Activated B cell treated with CpG ODN at 0.5 μM for 24 hours (primary cell): ENCODE measurements around the gene CDRT4. TPM values are rescaled to one million over a fixed set of nuclear protein-coding genes. Genes with fewer than 3 reads are reported as not detected.

ENCODE experiments used
- ATAC-seq: fragments of 200-7000 bp; cut with Tn5 transposase; one replicate; pipeline ENCODE4 v1.10.0; 2021; ENCODE audit warnings: low read depth, mild to moderate bottlenecking, moderate library complexity
- CTCF ChIA-PET: fragments of 350-600 bp; sonication (Branson Sonifier 250); formaldehyde crosslinking; loops from one replicate; lab custom pipeline; 2021; ENCODE audit warnings: antibody characterized with exemption; lab: Charles Lee
- POLR2A ChIA-PET: fragments of 350-600 bp; sonication (Branson Sonifier 250); formaldehyde crosslinking; loops from one replicate; lab custom pipeline; 2021; ENCODE audit warnings: antibody characterized with exemption; lab: Charles Lee
- DNase-seq: peaks from one replicate; pipeline ENCODE4 v3.0.0; 2022
- H3K27ac Mint-ChIP-seq: one replicate; pipeline ENCODE4 v1.8.0; 2020; ENCODE audit warnings: mixed read lengths
- H3K27me3 Mint-ChIP-seq: one replicate; pipeline ENCODE4 v1.8.0; 2021; ENCODE audit warnings: mixed read lengths
- H3K36me3 Mint-ChIP-seq: one replicate; pipeline ENCODE4 v1.8.0; 2021; ENCODE audit warnings: low read depth, mixed read lengths
- H3K4me1 Mint-ChIP-seq: one replicate; pipeline ENCODE4 v1.8.0; 2021; ENCODE audit warnings: mixed read lengths
- H3K4me3 Mint-ChIP-seq: one replicate; pipeline ENCODE4 v1.8.0; 2020; ENCODE audit warnings: mild to moderate bottlenecking, mixed read lengths
- H3K9me3 Mint-ChIP-seq: one replicate; pipeline ENCODE4 v1.8.0; 2020; ENCODE audit warnings: mixed read lengths
- intact Hi-C: fragments of 100-400 bp; cut with micrococcal nuclease; formaldehyde crosslinking; loops from one replicate; pipeline ENCODE4 v1.15.1; 2024
- total RNA-seq: library from RNA; stranded (reverse); gene quantifications from 2 replicates; pipeline ENCODE4 v1.2.3, GENCODE V29; 2022
- TF ChIP-seq, protein P1 (sequence below): fragments of 200-600 bp; IDR thresholded peaks from one replicate; pipeline ENCODE4 v1.8.0; 2022; ENCODE audit warnings: antibody characterized with exemption, mild to moderate bottlenecking

CDRT4 gene
- total RNA-seq, 1 donor from 2014 or later, result 5.3 TPM

DNA sequence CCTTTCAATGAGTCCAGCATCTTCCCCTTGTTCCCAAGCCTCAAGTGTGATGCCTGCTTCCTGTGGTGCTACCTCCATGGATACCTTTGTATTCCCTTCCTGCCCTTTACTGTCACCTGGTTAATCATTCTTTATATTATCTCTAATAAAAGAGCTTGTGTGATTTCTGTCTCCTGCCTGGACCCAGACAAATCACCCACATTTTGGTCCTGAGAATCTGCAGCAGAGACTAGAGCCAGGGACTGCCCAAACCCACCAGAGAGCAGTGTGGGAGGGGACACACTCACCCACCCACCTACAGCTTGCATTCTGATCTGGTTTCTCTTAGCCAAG, 30.2 kb downstream of the CDRT4 start:
- DNase-seq (no peak), ATAC-seq (no peak)
- intact Hi-C loops, result no loop called here
- Mint-ChIP-seq H3K27ac (no peak overlapping the region), H3K27me3 (no peaks in the 10 kb centered on the region), H3K36me3 (peaks cover 23% of the 10 kb centered on the region), H3K4me1 (peaks cover 9% of the 10 kb centered on the region), H3K4me3 (no peak overlapping the region), H3K9me3 (peaks cover 8% of the 10 kb centered on the region)
- CTCF ChIA-PET, result no interaction called here
- TF ChIP-seq, protein P1, sequence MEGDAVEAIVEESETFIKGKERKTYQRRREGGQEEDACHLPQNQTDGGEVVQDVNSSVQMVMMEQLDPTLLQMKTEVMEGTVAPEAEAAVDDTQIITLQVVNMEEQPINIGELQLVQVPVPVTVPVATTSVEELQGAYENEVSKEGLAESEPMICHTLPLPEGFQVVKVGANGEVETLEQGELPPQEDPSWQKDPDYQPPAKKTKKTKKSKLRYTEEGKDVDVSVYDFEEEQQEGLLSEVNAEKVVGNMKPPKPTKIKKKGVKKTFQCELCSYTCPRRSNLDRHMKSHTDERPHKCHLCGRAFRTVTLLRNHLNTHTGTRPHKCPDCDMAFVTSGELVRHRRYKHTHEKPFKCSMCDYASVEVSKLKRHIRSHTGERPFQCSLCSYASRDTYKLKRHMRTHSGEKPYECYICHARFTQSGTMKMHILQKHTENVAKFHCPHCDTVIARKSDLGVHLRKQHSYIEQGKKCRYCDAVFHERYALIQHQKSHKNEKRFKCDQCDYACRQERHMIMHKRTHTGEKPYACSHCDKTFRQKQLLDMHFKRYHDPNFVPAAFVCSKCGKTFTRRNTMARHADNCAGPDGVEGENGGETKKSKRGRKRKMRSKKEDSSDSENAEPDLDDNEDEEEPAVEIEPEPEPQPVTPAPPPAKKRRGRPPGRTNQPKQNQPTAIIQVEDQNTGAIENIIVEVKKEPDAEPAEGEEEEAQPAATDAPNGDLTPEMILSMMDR, result no peak
- POLR2A ChIA-PET, result no interaction called here

DNA sequence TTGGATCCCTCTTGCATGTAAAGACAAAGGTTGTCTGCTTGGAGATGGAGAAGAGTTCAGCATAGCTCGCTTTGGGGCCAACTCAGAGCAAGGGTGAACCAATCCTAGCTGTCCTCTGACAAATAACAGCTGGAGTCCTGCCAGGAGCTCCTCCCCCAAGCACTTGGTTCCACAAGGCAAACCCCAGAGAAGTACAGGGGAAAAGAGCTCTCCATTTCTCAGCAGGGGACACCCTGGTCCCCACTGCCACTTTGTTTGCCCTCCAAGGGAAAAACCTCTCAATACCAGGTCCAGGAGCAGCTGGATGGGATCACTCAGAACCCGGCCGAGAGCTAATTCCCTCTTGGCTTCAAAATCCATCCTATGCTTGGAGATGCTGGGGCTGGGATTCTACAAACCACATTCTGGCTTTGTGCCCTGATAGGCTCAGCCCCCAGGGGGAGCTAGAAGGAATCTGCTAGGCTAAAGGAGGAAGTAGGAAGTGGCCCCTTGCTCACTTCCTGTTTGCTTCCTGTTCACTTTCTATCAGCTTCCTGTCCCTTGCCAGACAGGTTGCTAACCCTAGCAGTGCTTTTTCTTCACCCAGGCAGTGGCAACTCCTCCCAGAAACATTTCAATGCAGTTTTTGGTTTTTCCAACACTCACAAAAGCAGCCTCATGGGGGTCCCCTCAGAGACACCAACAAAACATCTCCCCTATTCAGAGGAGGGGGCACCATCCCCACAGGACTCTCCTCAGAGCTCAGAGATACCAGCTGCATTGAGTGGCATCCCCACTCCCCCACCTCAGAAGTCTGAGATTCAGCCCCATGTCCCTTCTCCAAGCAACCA, 30.7 kb downstream of the CDRT4 start:
- intact Hi-C loops, result no loop called here
- CTCF ChIA-PET, result no interaction called here
- POLR2A ChIA-PET, result no interaction called here
- DNase-seq, result no peak
- Mint-ChIP-seq H3K9me3 (peaks cover 8% of the 10 kb centered on the region), H3K36me3 (peaks cover 23% of the 10 kb centered on the region), H3K4me1 (peaks cover 9% of the 10 kb centered on the region), H3K4me3 (no peak overlapping the region), H3K27me3 (no peaks in the 10 kb centered on the region), H3K27ac (no peak overlapping the region)
- TF ChIP-seq, protein P1, result no peak
- ATAC-seq, result no peak

DNA sequence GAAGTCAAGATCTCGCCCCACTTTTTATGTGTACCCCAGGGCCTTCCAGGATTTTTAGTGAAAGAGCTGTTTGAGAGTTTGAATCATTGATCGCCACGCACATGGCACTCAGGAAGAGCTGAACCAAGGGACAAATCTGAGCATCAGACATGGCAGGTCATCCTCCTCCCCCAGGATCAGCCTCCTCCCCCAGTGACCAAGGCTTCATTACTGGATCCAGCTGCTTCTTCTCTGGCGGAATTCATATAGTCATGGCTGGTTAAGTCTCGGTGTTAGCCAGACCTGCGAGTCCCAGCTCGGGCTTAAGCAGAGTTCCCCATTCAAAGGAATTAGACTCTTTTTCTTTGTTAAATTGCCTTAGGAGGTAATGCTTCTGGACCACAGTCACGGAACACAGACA, 32.5 kb downstream of the CDRT4 start:
- no peak for DNase-seq
- ChIA-PET POLR2A (no interaction called here), CTCF (no interaction called here)
- Mint-ChIP-seq H3K9me3 (peaks cover 8% of the 10 kb centered on the region), H3K4me1 (peaks cover 9% of the 10 kb centered on the region), H3K27ac (no peak overlapping the region), H3K4me3 (no peak overlapping the region), H3K27me3 (no peaks in the 10 kb centered on the region), H3K36me3 (peaks cover 21% of the 10 kb centered on the region)
- ATAC-seq, result no peak
- intact Hi-C loops, result no loop called here
- TF ChIP-seq, protein P1, result no peak

DNA sequence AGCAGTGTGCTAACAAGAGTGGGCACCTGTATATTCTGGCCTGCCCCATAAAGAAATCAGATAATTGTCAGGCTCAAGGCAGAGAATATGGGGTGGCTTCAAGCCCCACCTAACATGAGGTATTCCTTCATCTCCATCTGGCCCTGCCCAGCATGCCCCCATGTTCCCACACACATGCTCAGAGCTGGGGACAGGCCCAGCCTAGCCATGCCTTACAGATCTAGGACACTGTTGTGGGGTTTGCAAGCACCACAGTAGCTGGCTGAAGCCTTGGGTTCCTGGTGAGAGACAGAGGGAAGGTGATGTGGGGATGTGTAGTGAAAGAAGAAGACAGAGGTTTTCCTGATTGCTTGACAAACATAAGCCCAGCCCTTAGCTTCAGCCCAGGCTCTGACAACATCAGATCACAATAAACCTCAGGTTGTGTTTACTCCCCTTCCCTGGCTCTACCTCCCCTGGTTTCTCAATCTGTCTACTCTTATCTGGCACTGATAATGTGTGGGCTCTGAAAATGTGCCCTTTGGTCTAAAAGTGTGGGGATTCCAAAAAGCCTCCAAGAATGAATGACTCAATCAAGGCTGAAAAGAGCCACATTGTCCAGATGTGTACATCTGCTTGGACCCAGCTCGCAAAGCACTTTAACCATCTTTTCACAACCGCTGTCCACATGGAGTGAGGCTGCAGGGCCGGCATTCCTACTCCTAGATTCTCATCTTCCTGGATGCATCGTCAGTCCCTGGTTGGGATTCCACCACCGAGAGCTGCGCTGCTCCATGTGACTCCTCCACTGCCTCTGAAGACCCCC, 34.4 kb downstream of the CDRT4 start:
- no peaks in the 10 kb centered on the region for H3K27me3 Mint-ChIP-seq
- ATAC-seq (no peak), DNase-seq (no peak)
- peaks cover 10% of the 10 kb centered on the region for H3K36me3 Mint-ChIP-seq
- no peak overlapping the region for H3K4me3 Mint-ChIP-seq
- TF ChIP-seq, protein P1, result no peak
- ChIA-PET CTCF (no interaction called here), POLR2A (no interaction called here)
- intact Hi-C loops, result no loop called here
- peaks cover 8% of the 10 kb centered on the region for H3K9me3 Mint-ChIP-seq
- H3K27ac Mint-ChIP-seq, result no peak overlapping the region
- peaks cover 9% of the 10 kb centered on the region for H3K4me1 Mint-ChIP-seq

DNA sequence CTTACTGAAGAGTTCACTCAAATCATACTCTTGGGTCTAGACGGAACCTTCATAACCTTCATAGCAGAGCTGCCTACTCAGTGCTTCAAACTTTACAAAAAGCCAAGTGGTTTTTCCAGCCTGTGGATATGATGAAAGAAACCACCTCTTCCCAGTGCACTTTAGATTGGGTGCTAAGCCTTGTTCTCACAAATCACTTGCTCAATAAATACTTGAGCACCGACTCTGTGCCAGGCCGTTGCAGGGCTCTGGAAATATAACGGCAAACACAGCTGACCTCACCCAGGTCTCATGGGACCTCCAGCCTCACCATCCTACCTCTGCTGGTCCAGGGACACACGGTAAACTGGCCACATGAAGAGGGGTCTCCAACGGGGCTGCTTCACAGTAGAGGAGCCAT, 35.7 kb downstream of the CDRT4 start:
- intact Hi-C loops, result no loop called here
- CTCF ChIA-PET, result no interaction called here
- POLR2A ChIA-PET, result no interaction called here
- Mint-ChIP-seq H3K27ac (no peak overlapping the region), H3K4me3 (no peak overlapping the region), H3K36me3 (no peaks in the 10 kb centered on the region), H3K9me3 (peaks cover 3% of the 10 kb centered on the region), H3K4me1 (peaks cover 4% of the 10 kb centered on the region), H3K27me3 (no peaks in the 10 kb centered on the region)
- ATAC-seq, result no peak
- no peak for DNase-seq
- TF ChIP-seq, protein P1, result no peak
